Raji (cell line): ENCODE measurements around the gene RER1.

Experiments used
- POLR2A ChIP-seq: IDR thresholded peaks from 2 replicates; pipeline ENCODE4 v1.6.1; 2011; ENCODE audit warnings: low read depth, low read length, control low read depth; ENCODE audit not compliant: insufficient read depth

The RER1 gene

DNA sequence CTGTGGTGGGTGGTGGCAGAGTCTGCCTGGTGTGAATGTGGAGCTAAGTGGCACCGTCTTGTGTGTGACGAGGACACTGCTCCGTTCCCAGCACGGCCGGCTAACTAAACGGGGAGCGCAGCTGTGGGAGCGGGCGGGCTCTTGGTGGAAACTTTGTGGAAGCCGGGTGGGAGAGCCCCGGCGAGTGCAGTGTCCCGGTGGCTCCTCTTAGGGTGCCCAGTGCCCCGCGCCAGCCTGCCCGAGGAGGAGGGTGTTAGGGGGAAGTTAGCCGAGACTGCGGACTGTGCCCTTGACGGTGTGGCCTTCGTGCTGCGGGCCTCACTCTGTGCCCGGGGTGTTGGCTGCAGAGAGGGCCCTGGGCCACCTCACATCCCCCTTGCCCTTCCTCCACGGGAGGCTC lies 10.8 kb downstream of the RER1 start:
- TF ChIP-seq POLR2A, result peak; percentile 8; the same call in 1 of the 2 replicates

DNA sequence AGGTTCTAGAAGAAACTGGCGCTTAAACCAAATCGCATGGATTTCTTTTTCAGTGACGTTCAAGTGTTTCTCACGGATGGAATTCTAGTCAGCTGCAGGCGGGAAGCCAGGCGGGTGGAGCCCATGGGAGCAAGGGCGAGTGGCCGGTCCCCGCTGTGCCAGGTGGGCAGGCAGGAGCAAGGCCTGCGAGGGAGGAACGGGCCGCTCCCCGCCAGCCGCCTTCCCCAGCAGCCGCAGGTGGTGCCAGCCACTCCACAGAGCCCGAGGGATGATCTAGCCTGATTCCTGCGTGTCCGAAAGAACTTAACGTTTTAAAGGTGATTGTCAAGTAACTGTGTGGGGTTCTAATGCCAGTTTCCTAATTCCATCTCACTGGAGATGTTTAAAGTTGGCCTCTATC lies 11.6 kb downstream of the RER1 start:
- 0 out of 2 replicates have a peak, but pooled peaks have one; percentile 6 for TF ChIP-seq POLR2A

DNA sequence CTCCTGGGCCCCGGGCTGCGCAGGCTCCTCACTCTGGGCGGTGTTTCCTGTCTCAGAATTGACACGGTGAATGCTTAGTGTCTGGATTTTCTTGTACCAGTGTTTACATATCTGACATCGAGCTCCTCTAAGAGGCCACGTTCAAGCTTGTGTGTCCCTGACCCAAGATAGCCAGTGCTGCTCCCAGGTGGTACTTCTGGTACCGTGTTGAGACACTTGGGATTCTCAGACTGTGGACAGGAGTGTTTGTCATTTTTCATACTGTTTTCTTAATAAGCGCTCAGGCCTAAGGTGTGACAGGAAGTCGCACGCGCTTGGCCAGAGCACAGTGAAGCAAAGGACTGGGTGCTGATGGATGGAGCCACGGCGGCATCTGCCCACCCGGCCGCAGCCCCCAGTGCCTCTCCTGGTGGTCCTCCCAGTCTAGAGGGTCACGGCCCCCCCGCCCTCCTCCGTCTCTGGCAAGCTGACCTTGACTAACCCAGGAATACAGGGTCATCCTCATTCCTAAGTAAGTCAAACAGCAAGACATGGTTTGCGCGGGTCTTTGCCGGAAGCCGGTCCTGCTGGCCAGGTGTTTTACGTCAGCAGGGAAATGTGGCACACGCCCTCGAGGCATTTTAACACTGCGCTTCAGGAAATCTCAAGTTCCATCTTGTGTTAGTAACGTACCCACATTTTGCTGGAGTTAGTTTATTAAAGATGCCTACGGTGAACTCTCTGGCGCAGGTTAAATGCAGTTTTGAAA lies 12.7 kb downstream of the RER1 start:
- peak; percentile 8; the same call in 1 of the 2 replicates for TF ChIP-seq POLR2A

DNA sequence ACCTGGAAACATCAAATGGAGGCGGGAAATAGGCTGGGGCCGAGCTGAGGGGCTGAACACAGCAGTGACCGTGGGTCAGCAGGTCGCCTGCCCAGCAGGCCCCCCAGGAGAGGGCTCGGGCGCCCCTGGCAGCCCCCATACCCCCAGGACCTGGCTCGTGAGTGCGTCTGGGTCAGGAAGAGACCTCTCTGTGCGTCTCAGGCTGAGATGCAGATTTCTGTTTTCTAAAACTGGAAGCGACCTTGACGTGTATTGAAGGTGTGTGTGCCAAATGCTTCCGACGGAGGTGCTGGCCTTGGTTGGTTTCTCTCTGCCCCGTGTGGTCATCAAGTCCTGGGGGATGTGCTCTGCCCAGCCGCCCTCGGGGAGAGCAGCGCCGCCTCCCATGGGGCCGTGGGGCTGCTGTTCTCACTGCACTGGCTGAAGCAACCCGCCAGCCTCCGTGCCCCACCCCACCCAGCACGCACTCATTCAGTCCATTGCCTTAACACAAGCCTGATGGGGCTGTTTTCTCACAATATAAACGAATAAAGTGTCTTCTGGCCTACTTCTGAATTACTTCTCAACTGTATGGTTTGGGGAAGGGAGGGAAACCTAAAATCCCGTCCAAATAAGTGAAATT lies 13.4 kb downstream of the RER1 start:
- no peak for TF ChIP-seq POLR2A

DNA sequence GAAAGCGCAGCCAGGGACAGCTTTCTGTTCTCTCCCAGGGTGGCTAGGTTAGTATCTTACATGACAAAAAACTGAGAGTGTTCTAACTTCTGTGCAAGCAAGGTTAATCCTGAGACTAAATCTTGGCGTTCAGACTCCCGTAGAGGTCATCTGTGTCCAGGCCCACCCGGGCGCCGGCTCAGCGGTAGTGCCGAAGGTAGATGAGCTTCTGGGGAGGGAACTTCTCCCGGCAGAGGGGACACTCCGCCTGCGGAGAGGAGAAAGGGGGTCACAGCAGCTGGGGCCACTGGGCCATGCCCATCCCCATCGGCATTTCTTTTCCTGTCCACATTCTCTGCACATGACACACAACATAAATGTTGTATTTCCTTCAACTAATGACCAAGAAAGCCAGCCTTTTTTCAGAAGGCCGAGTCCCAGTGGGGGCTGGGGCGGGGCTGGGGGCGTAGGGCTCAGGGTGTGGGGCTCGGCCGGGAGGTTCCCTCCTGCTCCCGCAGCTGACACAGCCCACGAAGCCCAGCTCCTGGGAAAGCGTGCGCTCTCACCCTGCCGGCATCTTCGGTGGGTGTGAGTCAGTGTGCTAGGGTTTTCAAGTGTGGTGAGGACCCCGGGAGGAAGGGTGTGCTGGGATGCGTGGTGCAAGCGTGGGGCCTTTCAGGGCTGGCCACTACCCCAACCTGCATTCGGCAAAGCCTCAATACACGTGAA lies 14.1 kb downstream of the RER1 start:
- no peak for TF ChIP-seq POLR2A

DNA sequence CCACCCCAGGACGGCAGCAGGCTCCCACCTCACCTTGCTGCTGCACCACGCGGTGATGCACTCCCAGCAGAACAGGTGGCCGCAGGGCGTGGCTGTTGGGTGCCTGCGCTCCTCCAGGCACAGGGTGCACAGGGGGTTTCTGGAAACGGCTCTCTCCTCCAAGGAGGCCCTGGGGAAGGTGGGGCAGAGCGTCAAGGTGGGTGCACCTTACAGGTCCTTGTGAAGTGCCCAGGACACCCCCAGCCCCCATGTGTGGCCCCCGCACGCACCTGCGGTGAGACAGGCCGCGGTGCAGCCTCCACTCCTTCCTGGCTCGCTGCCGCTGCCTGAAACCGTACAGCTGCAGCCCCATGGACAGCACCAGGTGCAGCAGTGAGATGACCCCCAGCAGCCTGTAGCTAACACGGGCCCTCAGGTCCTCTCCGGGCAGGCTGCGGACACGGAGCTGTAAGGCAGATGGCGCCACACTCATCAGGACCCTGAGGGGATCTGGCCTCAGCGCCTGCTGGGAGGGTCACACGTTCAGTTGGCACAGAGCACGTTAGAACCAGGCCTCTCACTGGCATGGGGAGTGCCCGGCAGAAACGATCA lies 14.9 kb downstream of the RER1 start:
- TF ChIP-seq POLR2A, result peak; percentile 23; the same call in 1 of the 2 replicates

DNA sequence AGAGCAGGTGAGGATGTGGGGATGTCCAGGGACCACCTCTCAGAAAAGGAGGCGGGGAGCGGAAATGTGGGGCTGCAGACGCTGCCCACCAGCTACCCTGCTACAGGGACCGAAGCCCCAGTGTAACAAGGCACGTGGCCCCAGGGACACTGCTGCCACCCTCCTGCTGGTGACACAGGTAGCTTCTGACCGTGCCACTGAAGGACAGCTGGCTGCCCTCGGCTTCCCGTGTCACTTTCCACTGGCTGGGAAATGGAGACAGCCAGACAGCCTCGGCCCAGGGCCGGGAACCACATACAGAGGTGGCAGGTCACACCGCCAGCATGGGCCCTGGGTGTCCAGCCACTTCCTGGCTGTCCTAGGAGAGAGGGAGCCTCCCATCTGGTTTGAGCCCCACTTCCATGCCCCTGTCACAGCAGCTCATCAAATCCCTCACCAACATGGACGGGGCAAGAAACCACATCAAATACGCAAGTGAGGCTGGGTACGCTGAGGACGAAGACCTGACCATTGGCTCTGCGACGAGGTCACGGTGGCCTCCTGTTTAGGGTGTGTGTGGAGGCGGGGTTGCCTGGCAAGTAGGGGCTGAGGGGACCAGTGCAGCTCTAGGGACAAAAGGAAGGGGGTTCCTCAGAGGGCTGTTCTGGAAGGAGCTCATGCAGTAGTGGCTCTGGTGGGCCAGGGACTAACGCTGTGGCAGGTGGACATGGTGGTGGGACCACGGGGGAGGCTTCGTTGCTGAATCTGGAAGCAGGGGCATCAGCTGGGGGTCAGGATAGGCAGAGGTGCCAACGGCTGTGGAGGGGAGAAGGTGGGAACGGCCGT lies 15.7 kb downstream of the RER1 start:
- TF ChIP-seq POLR2A, result no peak

DNA sequence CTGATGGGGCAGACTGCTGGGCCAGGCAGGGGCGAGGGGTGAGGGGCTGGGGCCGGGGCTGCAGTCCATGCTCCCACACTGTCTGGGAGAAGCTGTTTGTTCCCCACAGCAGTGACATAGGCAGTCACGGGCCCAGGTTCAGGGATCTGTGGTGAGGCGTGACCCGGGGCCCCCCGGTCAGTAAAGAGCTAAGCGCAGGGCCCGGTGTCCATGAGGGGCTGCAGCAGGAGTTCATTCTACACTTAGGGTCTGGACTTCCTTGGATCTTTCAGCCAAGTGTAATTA lies 16.3 kb downstream of the RER1 start:
- no peak for TF ChIP-seq POLR2A

DNA sequence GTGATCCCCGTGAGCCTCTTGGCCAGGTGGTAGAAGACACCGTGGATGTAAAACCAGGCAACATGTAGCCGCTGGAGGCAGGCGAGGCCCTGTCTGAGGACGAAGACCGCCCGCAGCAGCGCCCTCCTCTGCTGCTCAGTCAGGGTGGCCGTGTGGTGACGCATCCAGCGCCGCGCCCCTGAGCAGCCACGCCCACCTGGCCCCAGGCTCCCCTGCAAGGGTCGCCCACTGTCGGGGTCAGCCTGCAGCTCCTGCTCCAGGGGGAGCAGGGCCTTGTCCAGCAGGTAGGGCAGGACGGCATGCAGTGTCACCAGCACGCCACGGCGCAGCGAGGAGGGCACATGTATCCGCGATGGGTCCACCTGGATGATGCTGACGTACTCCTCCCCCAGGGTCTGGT lies 16.8 kb downstream of the RER1 start:
- TF ChIP-seq POLR2A, result no peak

DNA sequence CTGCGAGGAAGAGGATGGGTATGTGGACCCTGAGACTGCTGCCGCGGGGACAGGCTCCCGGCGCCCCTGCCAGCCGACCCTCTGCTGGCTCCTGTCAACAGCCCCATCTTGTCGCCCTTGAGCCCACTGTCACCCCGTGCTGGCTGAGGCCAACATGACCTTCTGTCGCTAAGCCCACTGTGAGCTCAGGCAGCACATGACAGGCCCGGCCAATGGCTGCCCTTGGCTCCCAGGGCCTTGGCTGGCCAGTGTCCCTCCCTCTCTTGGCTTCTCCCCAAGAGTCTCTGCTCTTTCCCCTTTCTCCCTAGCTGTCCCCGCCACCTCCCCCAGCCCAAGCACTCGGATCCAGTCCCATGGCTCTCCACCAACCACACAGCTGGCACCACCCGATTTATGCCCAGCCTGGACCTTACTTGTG lies 17.2 kb downstream of the RER1 start:
- TF ChIP-seq POLR2A, result no peak

DNA sequence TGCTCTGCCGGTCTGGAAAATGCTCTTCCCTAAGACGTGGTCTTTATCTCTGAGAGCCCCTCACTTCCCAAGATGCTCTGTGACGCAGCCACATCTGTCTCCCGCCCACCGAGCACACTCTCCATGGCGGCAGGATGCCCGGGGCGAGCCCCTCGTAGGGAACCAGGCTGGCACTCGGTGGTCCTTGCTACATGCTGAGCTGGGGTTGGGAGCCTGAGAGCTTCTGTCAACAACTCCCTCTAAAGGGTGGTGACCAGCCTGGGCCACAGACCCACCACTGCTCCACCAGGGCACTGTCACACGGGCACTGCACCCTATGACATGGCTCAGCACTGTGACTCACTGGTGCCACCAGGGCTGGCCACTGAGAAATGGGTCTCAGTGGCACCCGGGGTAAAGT lies 18.1 kb downstream of the RER1 start:
- TF ChIP-seq POLR2A, result no peak

DNA sequence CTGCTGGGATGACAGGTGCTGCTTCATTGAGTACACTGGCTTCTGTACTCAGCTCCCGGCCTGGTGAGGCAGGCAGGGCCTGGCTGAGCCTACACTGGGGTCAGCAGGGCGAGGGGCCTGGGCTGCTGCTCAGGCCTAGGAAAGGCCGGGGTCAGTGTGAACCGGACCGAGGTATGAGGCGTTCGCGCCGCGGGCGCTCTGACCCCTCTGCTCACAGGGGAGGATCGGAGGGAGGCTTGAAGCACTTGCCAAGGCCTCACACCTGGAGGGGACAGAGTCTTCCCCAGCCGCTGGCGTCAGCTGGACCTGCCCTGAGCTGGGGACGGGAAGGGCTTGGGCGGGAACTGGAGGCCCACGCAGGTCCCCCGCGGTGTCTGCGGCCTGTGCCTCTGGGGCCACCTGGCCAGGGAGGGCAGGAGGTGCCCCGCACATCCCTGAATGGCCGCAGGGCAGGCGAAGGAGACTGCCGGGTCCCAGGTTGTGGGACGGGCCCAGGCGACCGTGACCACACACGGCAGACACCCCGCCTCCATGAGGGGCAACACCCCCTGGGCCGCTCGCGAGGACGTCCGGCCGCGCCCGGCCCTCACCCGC lies 20.3 kb downstream of the RER1 start:
- no peak for TF ChIP-seq POLR2A

DNA sequence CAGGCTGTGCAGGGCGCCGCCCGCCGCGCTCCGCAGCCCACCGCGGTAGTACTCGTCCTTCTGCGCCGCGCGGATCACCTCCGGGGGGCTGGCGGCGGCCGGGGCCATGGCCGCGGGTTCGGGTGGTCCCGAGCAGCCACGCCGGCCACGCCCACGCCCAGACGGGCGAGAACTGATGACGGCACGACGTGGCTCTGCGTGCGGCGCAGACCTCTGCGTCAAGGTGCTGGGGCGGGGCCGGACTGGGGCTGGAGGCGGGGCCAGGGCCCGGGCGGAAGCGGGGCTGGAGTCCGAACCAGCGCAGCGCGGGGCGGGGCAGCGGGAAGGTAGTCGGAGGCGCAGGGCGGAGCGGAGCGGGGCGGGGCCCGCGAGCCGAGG lies 20.7 kb downstream of the RER1 start, which contains the start of gene PEX10:
Gene PEX10, minus strand, starts transcription at position 170 of the 378 bp plus-strand sequence. Its CDS starts 62 bp downstream, at position 108.
- peak; percentile 76 for TF ChIP-seq POLR2A

DNA sequence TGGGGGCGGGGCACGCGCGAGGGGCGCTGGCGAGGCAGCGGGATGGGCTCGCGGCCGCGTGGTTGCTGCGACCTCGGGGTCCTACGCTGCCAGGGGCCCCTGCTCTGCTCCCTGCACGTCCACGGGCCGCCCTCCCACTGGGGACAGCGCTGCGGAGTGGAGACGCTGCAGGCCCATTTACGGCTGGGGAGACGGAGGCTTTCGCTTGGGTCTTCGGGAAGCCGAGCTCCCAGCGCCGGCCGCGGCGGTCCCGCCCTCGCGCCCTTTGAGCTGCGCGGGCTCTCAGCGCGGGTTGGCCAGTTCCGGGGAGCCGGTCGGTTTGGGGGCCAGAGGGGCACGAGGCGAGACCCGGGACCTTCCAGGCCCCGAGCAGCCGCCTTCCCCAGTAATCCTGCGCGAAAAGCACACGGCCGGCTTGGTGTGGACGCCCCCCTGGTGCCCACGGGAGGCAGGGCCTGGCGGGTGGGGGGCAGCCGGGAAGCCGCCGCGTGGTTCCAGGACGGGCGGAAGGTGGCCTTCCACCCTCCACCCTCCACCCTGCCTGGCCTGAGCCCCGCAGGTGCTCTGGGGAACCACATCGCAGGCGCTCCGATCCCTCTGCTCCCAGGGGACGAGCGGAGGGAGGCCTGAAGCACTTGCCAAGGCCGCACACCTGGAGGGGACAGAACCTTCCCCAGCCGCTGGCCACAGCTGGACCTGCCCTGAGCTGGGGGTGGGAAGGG lies 21.3 kb downstream of the RER1 start:
- peak; percentile 96 for TF ChIP-seq POLR2A
